MCF 10A (cell line): Measurements from ENCODE around the gene GMDS. TPM values are rescaled to one million over a fixed set of nuclear protein-coding genes. Genes with fewer than 3 reads are reported as not detected.

Experiments
- BruUV-seq: library from RNA; stranded (reverse); fragments of 400-500 nt; replicated peaks from 2 replicates; lab custom pipeline; 2021; lab: Mats Ljungman, UMichigan
- CTCF ChIA-PET: fragments of 300-600 bp; sonication (Branson Sonifier 250); formaldehyde crosslinking; extraction: SDS; loops from one replicate; lab custom pipeline; 2021; ENCODE audit warnings: antibody characterized with exemption, inconsistent platforms; lab: Yijun Ruan, JAX
- POLR2A ChIA-PET: fragments of 300-600, 350-650 bp; sonication (Branson Sonifier 250); formaldehyde crosslinking; extraction: SDS; loops from one replicate; lab custom pipeline; 2020; ENCODE audit warnings: antibody characterized with exemption, inconsistent platforms; lab: Yijun Ruan, JAX
- DNase-seq: peaks from one replicate; pipeline ENCODE4 v3.0.0-alpha.2; 2018; ENCODE audit not compliant: unreplicated experiment
- H3K27ac Mint-ChIP-seq: one replicate; pipeline ENCODE4 v1.8.0; 2022; ENCODE audit warnings: mild to moderate bottlenecking, low read depth, mixed read lengths; ENCODE audit not compliant: unreplicated experiment
- H3K27me3 Mint-ChIP-seq: one replicate; pipeline ENCODE4 v1.8.0; 2022; ENCODE audit warnings: mixed read lengths; ENCODE audit not compliant: insufficient read depth, unreplicated experiment
- H3K36me3 Mint-ChIP-seq: one replicate; pipeline ENCODE4 v1.8.0; 2022; ENCODE audit warnings: mild to moderate bottlenecking, moderate library complexity, mixed read lengths; ENCODE audit not compliant: insufficient read depth, unreplicated experiment
- H3K4me1 Mint-ChIP-seq: one replicate; pipeline ENCODE4 v1.8.0; 2022; ENCODE audit warnings: mixed read lengths; ENCODE audit not compliant: insufficient read depth, unreplicated experiment
- H3K4me3 Mint-ChIP-seq: one replicate; pipeline ENCODE4 v1.8.0; 2022; ENCODE audit warnings: mild to moderate bottlenecking, moderate library complexity, mixed read lengths; ENCODE audit not compliant: unreplicated experiment
- H3K9me3 Mint-ChIP-seq: one replicate; pipeline ENCODE4 v1.8.0; 2022; ENCODE audit warnings: mixed read lengths; ENCODE audit not compliant: unreplicated experiment
- CTCF ChIP-seq: fragments of 200-600 bp; IDR thresholded peaks from one replicate; pipeline ENCODE4 v1.8.0; 2022; ENCODE audit warnings: antibody characterized with exemption, mild to moderate bottlenecking; ENCODE audit not compliant: unreplicated experiment
- intact Hi-C: fragments of 100-400 bp; cut with micrococcal nuclease; formaldehyde crosslinking; loops from 2 replicates; pipeline ENCODE4 v1.14.1; 2022
- total RNA-seq: library from RNA; stranded (reverse); gene quantifications from 2 replicates; pipeline ENCODE4 v1.2.3, GENCODE V29; 2022

Gene GMDS
- total RNA-seq, 1 experiment from 2014 or later: 24.9 TPM

- no peak overlapping the region for H3K27ac Mint-ChIP-seq
- no peaks in the 10 kb centered on the region for H3K4me1 Mint-ChIP-seq
- CTCF ChIA-PET: interaction anchor here (0.6 kb wide), 1 partner anchor 1017 kb away, joined by 4 read pairs; no protein-coding TSS in a partner anchor
- no peaks in the 10 kb centered on the region for H3K27me3 Mint-ChIP-seq
- H3K36me3 Mint-ChIP-seq: peaks cover under 1% of the 10 kb centered on the region
- H3K9me3 Mint-ChIP-seq: no peaks in the 10 kb centered on the region
- POLR2A ChIA-PET: no interaction called here
- no peak for DNase-seq
- H3K4me3 Mint-ChIP-seq: no peak overlapping the region
- intact Hi-C loops: no loop called here
- TF ChIP-seq CTCF: no peak
- no TSS peak for BruUV-seq
These were observed 626.9 kb downstream of the GMDS start for GRCh38 chr6:1618311-1619097.

- CTCF ChIA-PET: interaction anchor here (1.3 kb wide), 1 partner anchor 487 kb away, joined by 5 read pairs; no protein-coding TSS in a partner anchor
These were observed 627.7 kb downstream of the GMDS start for GRCh38 chr6:1617466-1618310.

GRCh38 chr6:1616701-1617463 lies 628.5 kb downstream of the GMDS start:
- Mint-ChIP-seq H3K4me3 (no peak overlapping the region), H3K27ac (no peak overlapping the region), H3K9me3 (no peaks in the 10 kb centered on the region), H3K4me1 (no peaks in the 10 kb centered on the region), H3K27me3 (no peaks in the 10 kb centered on the region), H3K36me3 (peaks cover 7% of the 10 kb centered on the region)
- CTCF ChIA-PET: interaction anchor here (1.3 kb wide), 1 partner anchor 487 kb away, joined by 5 read pairs; no protein-coding TSS in a partner anchor
- no peak for TF ChIP-seq CTCF
- no TSS peak for BruUV-seq
- intact Hi-C loops: no loop called here
- no peak for DNase-seq
- POLR2A ChIA-PET: interaction anchor here (0.7 to 1.1 kb wide), 2 partner anchors 68 to 988 kb away, joined by 3 to 4 read pairs; no protein-coding TSS in a partner anchor

More at GRCh38 chr6:1617466-1618310, 627.7 kb downstream of the GMDS start:
- Mint-ChIP-seq H3K36me3 (peaks cover 7% of the 10 kb centered on the region), H3K27ac (no peak overlapping the region), H3K4me1 (no peaks in the 10 kb centered on the region), H3K9me3 (no peaks in the 10 kb centered on the region), H3K27me3 (no peaks in the 10 kb centered on the region), H3K4me3 (no peak overlapping the region)
- POLR2A ChIA-PET: interaction anchor here (0.6 to 1.1 kb wide), 2 partner anchors 67 to 169 kb away, joined by 3 to 4 read pairs; no protein-coding TSS in a partner anchor
- DNase-seq: no peak
- no TSS peak for BruUV-seq
- intact Hi-C loops: no loop called here
- no peak for TF ChIP-seq CTCF
